Measurements from ENCODE around the gene SPATA9. TPM values are rescaled to one million over a fixed set of nuclear protein-coding genes. Genes with fewer than 3 reads are reported as not detected.

The SPATA9 gene
- total and polyA plus RNA-seq, 4 donors, result 0.28 to 0.49 TPM; not detected in 2

GRCh38 chr5:95723632-95724369 is 41.0 kb upstream of the SPATA9 start:
- WGBS, result 77% methylated on average over 5 of the region's 5 CpGs
- H3K36me3 ChIP-seq (ENCODE audit: control insufficient read depth in 4 of 4, insufficient read depth in 3 of 4, low read depth in 1 of 4, low read length in 3 of 4), result no peaks in the 10 kb centered on the region

GRCh38 chr5:95721582-95722295 is 38.9 kb upstream of the SPATA9 start:
- H3K27me3 ChIP-seq (ENCODE audit: control insufficient read depth in 4 of 4, insufficient read depth in 4 of 4, low read length in 3 of 4), result no peaks in the 10 kb centered on the region
- no peak for TF ChIP-seq REST (IDR thresholded peaks at IDR 0.05)
- no peak for TF ChIP-seq RXRA (IDR thresholded peaks at IDR 0.05)
- no peak for TF ChIP-seq TAF1 (conservative IDR thresholded peaks at IDR 0.05)
- no peak for TF ChIP-seq NR2F2 (IDR thresholded peaks at IDR 0.05)
- TF ChIP-seq EGR1 (IDR thresholded peaks at IDR 0.05; ENCODE audit: low read depth in 2 of 2), result no peak
- TF ChIP-seq FOXA2 (IDR thresholded peaks at IDR 0.05), result no peak
- H3K27ac ChIP-seq (ENCODE audit: low read depth in 1 of 2, low read length in 2 of 2), result no peak overlapping the region
- H3K36me3 ChIP-seq (ENCODE audit: control insufficient read depth in 4 of 4, insufficient read depth in 3 of 4, low read depth in 1 of 4, low read length in 3 of 4), result no peaks in the 10 kb centered on the region
- no peaks in the 10 kb centered on the region for H3K9me3 ChIP-seq (ENCODE audit: control insufficient read depth in 4 of 4, low read length in 3 of 4)
- peaks cover 0 to 2% (median under 1%) of the 10 kb centered on the region in 4 donors for H3K4me1 ChIP-seq (ENCODE audit: control insufficient read depth in 4 of 4, insufficient read depth in 4 of 4, low read length in 3 of 4)
- no peak overlapping the region for H3K4me3 ChIP-seq (ENCODE audit: low read depth in 1 of 3, low read length in 3 of 3)
- WGBS, result 65% methylated on average over 1 of the region's 1 CpG
- no peak for DNase-seq (ENCODE audit: low spot score)
- no peak overlapping the region for H3K9ac ChIP-seq (ENCODE audit: low read depth in 1 of 2, low read length in 2 of 2)

More at GRCh38 chr5:95723632-95724369, 41.0 kb upstream of the SPATA9 start:
- DNase-seq (ENCODE audit: low spot score), result no peak
- TF ChIP-seq RXRA (IDR thresholded peaks at IDR 0.05) (no peak), JUND (IDR thresholded peaks at IDR 0.05) (no peak)
- Histone ChIP-seq H3K9me3 (ENCODE audit: control insufficient read depth in 4 of 4, low read length in 3 of 4) (no peaks in the 10 kb centered on the region), H3K4me1 (ENCODE audit: control insufficient read depth in 4 of 4, insufficient read depth in 4 of 4, low read length in 3 of 4) (peaks cover 1 to 5% (median 3%) of the 10 kb centered on the region in 4 donors), H3K27me3 (ENCODE audit: control insufficient read depth in 4 of 4, insufficient read depth in 4 of 4, low read length in 3 of 4) (no peaks in the 10 kb centered on the region), H3K9ac (ENCODE audit: low read depth in 1 of 2, low read length in 2 of 2) (no peak overlapping the region), H3K4me3 (ENCODE audit: low read depth in 1 of 3, low read length in 3 of 3) (no peak overlapping the region), H3K27ac (ENCODE audit: low read depth in 1 of 2, low read length in 2 of 2) (no peak overlapping the region)

GRCh38 chr5:95720094-95720786 is 37.4 kb upstream of the SPATA9 start:
- H3K9ac ChIP-seq (ENCODE audit: low read depth in 1 of 2, low read length in 2 of 2), result no peak overlapping the region
- no peak overlapping the region for H3K4me3 ChIP-seq (ENCODE audit: low read depth in 1 of 3, low read length in 3 of 3)
- H3K27ac ChIP-seq (ENCODE audit: low read depth in 1 of 2, low read length in 2 of 2), result no peak overlapping the region
- H3K4me1 ChIP-seq (ENCODE audit: control insufficient read depth in 4 of 4, insufficient read depth in 4 of 4, low read length in 3 of 4), result peaks cover 0 to 2% (median under 1%) of the 10 kb centered on the region in 4 donors
- no peaks in the 10 kb centered on the region for H3K9me3 ChIP-seq (ENCODE audit: control insufficient read depth in 4 of 4, low read length in 3 of 4)
- no peaks in the 10 kb centered on the region for H3K27me3 ChIP-seq (ENCODE audit: control insufficient read depth in 4 of 4, insufficient read depth in 4 of 4, low read length in 3 of 4)
- WGBS, result 69% methylated on average over 3 of the region's 3 CpGs
- no peak for DNase-seq (ENCODE audit: low spot score)
- TF ChIP-seq EGR1 (IDR thresholded peaks at IDR 0.05; ENCODE audit: low read depth in 2 of 2), result no peak
- no peak for TF ChIP-seq TAF1 (conservative IDR thresholded peaks at IDR 0.05)
- TF ChIP-seq NR2F2 (IDR thresholded peaks at IDR 0.05), result no peak
- no peak for TF ChIP-seq HNF4G (IDR thresholded peaks at IDR 0.05)
- no peak for TF ChIP-seq YY1 (IDR thresholded peaks at IDR 0.05)
- TF ChIP-seq GABPA (IDR thresholded peaks at IDR 0.05 in 1 of 2, conservative IDR thresholded peaks at IDR 0.05 in 1 of 2), result no peak
- TF ChIP-seq RAD21 (IDR thresholded peaks at IDR 0.05), result no peak
- TF ChIP-seq JUND (IDR thresholded peaks at IDR 0.05), result no peak
- no peaks in the 10 kb centered on the region for H3K36me3 ChIP-seq (ENCODE audit: control insufficient read depth in 4 of 4, insufficient read depth in 3 of 4, low read depth in 1 of 4, low read length in 3 of 4)

Measured in liver (tissue), 9 donors.